CD4-positive, alpha-beta memory T cell (primary cell): ENCODE data around the gene ZDHHC14. TPM values are rescaled to one million over a fixed set of nuclear protein-coding genes. Genes with fewer than 3 reads are reported as not detected.

Source experiments
- CTCF ChIA-PET: fragments of 350-600 bp; sonication (Branson Sonifier 250); formaldehyde crosslinking; loops from one replicate; lab custom pipeline; 2021; ENCODE audit warnings: inconsistent platforms; ENCODE audit not compliant: partially characterized antibody; lab: Charles Lee
- POLR2A ChIA-PET: fragments of 350-600 bp; sonication (Branson Sonifier 250); formaldehyde crosslinking; loops from one replicate; lab custom pipeline; 2021; ENCODE audit not compliant: partially characterized antibody; lab: Charles Lee
- DNase-seq, 5 donors: peaks; one replicate each; pipeline versions ENCODE4 v3.0.0 to v3.0.0-alpha.2; 2020 to 2022; ENCODE audit warnings: mixed read lengths in 1 of 5
- H3K27ac ChIP-seq: one replicate; pipeline ENCODE4 v1.7.0; 2013; ENCODE audit warnings: low read depth, low read length
- H3K27me3 ChIP-seq: 2 replicates; pipeline ENCODE4 v1.7.0; 2013; ENCODE audit warnings: mild to moderate bottlenecking, low read length, moderate library complexity; ENCODE audit not compliant: insufficient read depth
- H3K36me3 ChIP-seq: 2 replicates; pipeline ENCODE4 v1.7.0; 2013; ENCODE audit warnings: mild to moderate bottlenecking, low read length, moderate library complexity; ENCODE audit not compliant: insufficient read depth
- H3K4me1 ChIP-seq: 2 replicates; pipeline ENCODE4 v1.7.0; 2013; ENCODE audit warnings: mild to moderate bottlenecking, low read length, moderate library complexity; ENCODE audit not compliant: insufficient read depth
- H3K4me3 ChIP-seq, 2 donors: one replicate each; pipeline ENCODE4 v1.7.0; 2013; ENCODE audit warnings: low read length in 2 of 2, mild to moderate bottlenecking in 1 of 2
- H3K9me3 ChIP-seq, 2 donors: one replicate each; pipeline ENCODE4 v1.7.0; 2013; ENCODE audit warnings: low read length in 2 of 2, control low read depth in 1 of 2; ENCODE audit not compliant: control insufficient read depth in 1 of 2
- H3K27ac Mint-ChIP-seq, 7 donors: one replicate each; pipeline ENCODE4 v1.8.0; 2020 to 2021; ENCODE audit warnings: mixed read lengths in 7 of 7, mild to moderate bottlenecking in 6 of 7, inconsistent platforms in 3 of 7, moderate library complexity in 3 of 7
- H3K27me3 Mint-ChIP-seq, 2 donors: one replicate each; pipeline ENCODE4 v1.8.0; 2020 to 2021; ENCODE audit warnings: mixed read lengths in 2 of 2
- H3K36me3 Mint-ChIP-seq, 2 donors: one replicate each; pipeline ENCODE4 v1.8.0; 2020 to 2021; ENCODE audit warnings: mixed read lengths in 2 of 2, inconsistent platforms in 1 of 2, mild to moderate bottlenecking in 1 of 2
- H3K4me1 Mint-ChIP-seq, 4 donors: one replicate each; pipeline ENCODE4 v1.8.0; 2020 to 2021; ENCODE audit warnings: mixed read lengths in 4 of 4, mild to moderate bottlenecking in 1 of 4
- H3K4me3 Mint-ChIP-seq, 8 donors: one replicate each; pipeline ENCODE4 v1.8.0; 2020 to 2021; ENCODE audit warnings: mixed read lengths in 8 of 8, mild to moderate bottlenecking in 7 of 8, moderate library complexity in 6 of 8, inconsistent platforms in 3 of 8
- H3K9me3 Mint-ChIP-seq, 8 donors: one replicate each; pipeline ENCODE4 v1.8.0; 2020 to 2021; ENCODE audit warnings: mixed read lengths in 8 of 8, mild to moderate bottlenecking in 5 of 8, inconsistent platforms in 3 of 8, moderate library complexity in 1 of 8
- intact Hi-C: fragments of 100-400 bp; cut with micrococcal nuclease; formaldehyde crosslinking; loops from one replicate; pipeline ENCODE4 v1.15.1; 2023
- polyA plus RNA-seq, 2 donors: library from polyadenylated mRNA; unstranded; fragments of 300-500 nt; fragmentation: Illumina TruSeq; gene quantifications; one replicate each; pipeline ENCODE4 v1.2.3, GENCODE V29; 2021
- total RNA-seq, 2 experiments: library from RNA; stranded (reverse); gene quantifications; one replicate each; pipeline ENCODE4 v1.2.3, GENCODE V29; 2021

Gene ZDHHC14
- total and polyA plus RNA-seq, 4 experiments from 2014 or later: 1.5 to 1.9 (median 1.7) TPM

- no peak overlapping the region for H3K27ac ChIP-seq
Observed at GRCh38 chr6:157546321-157546720, 165.3 kb downstream of the ZDHHC14 start.

DNA sequence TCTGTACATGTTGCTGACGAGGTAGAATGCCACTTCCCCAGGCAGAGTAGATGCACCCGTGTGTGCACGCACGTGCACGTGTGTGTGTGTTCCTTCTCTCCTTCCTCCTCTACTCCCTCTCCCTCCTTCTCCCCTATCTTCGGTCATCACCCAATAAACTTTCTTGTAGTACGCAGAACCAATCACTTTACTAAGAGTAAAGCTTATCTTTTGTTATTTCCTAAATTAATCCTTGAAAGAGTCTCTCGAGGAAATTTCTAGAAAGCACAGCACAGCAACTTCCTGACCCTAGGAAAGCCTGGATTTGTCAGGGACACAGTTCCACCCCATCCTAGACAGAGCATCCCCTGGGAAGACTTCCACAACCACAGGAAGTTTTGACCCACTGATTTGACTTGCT lies 166.1 kb downstream of the ZDHHC14 start:
- POLR2A ChIA-PET: no interaction called here
- CTCF ChIA-PET: no interaction called here
- H3K27ac Mint-ChIP-seq: no peak overlapping the region
- H3K27me3 Mint-ChIP-seq: no peaks in the 10 kb centered on the region
- H3K27me3 ChIP-seq: no peaks in the 10 kb centered on the region
- H3K27ac ChIP-seq: no peak overlapping the region
- H3K9me3 ChIP-seq: no peaks in the 10 kb centered on the region
- no peak overlapping the region for H3K4me3 Mint-ChIP-seq
- no peak for DNase-seq
- peaks cover 0 to 5% (median 0%) of the 10 kb centered on the region in 8 donors for H3K9me3 Mint-ChIP-seq
- peaks cover 9 to 24% (median 17%) of the 10 kb centered on the region in 4 donors for H3K4me1 Mint-ChIP-seq
- intact Hi-C loops: no loop called here
- no peak overlapping the region for H3K4me3 ChIP-seq
- peaks cover 4 to 15% of the 10 kb centered on the region in 2 donors for H3K36me3 Mint-ChIP-seq
- no peaks in the 10 kb centered on the region for H3K36me3 ChIP-seq
- peaks cover 19% of the 10 kb centered on the region for H3K4me1 ChIP-seq

More at GRCh38 chr6:157546321-157546720, 165.3 kb downstream of the ZDHHC14 start:
- Histone ChIP-seq H3K9me3 (no peaks in the 10 kb centered on the region), H3K4me1 (peaks cover 18% of the 10 kb centered on the region), H3K27me3 (no peaks in the 10 kb centered on the region), H3K4me3 (no peak overlapping the region), H3K36me3 (no peaks in the 10 kb centered on the region)
- Mint-ChIP-seq H3K9me3 (peaks cover 0 to 5% (median 0%) of the 10 kb centered on the region in 8 donors), H3K4me1 (peaks cover 9 to 24% (median 17%) of the 10 kb centered on the region in 4 donors), H3K4me3 (no peak overlapping the region), H3K27ac (peak overlapping the region in 1 of 7 donors; percentile 24), H3K27me3 (no peaks in the 10 kb centered on the region), H3K36me3 (peaks cover 4 to 17% of the 10 kb centered on the region in 2 donors)
- CTCF ChIA-PET: no interaction called here
- POLR2A ChIA-PET: no interaction called here
- intact Hi-C loops: no loop called here
- no peak for DNase-seq

DNA sequence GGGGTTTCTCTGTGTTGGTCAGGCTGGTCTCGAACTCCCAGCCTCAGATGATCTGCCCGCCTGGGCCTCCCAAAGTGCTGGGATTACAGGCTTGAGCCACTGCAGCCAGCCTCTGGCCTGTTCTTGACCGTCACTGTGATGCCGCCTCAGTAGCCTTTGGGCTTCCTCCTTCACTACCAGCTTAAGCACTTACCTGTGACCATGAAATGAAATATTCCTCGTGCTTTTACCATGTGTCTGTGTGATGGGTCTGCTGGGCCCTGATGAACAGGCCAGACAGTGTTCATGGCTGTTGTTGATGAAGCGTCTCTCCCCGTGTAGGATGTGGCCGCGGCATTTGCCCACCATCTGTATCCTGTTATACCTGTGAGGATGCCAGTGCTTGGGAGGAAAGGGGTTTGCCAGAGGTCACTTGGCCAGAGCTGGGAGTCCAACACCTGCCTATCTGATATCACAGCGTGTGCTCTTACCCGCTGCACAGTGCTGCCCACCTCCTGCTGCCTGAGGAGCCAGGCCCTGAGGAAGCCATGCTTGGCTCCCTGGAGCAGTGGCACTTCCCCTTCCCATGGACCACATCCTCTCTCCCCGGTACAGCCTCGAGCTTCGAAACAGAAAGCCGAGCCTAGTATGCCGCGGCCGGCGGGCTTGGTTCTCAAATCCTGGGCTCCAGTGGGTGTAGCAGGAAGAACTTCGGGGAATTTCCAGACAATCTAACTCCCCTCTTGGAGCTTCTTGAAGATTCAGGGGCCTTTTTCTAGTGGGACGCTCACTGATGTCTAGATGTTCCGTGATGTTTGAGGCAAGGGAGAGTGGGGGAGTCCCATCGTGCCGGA lies 167.9 kb downstream of the ZDHHC14 start:
- POLR2A ChIA-PET: interaction anchor here (1.2 to 1.8 kb wide), 2 partner anchors 11 to 13 kb away, joined by 3 to 6 read pairs; no protein-coding TSS in a partner anchor
- H3K4me1 Mint-ChIP-seq: peaks cover 9 to 24% (median 17%) of the 10 kb centered on the region in 4 donors
- intact Hi-C loops: no loop called here

GRCh38 chr6:157549468-157549745 lies 168.4 kb downstream of the ZDHHC14 start:
- peaks cover 19% of the 10 kb centered on the region for H3K4me1 ChIP-seq
- H3K27me3 ChIP-seq: no peaks in the 10 kb centered on the region
- ChIA-PET POLR2A (interaction anchor here (0.7 to 1.8 kb wide), 3 partner anchors 11 to 20 kb away, joined by 3 to 6 read pairs (median 3); no protein-coding TSS in a partner anchor), CTCF (no interaction called here)
- DNase-seq: no peak
- no peaks in the 10 kb centered on the region for H3K36me3 ChIP-seq
- no peak overlapping the region for H3K4me3 ChIP-seq
- Mint-ChIP-seq H3K27ac (peak overlapping the region in 2 of 7 donors; percentile 37 to 89), H3K4me3 (peak overlapping the region in 3 of 8 donors; percentile 30 to 41 (median 36)), H3K36me3 (peaks cover 0 to 10% of the 10 kb centered on the region in 2 donors), H3K27me3 (no peaks in the 10 kb centered on the region), H3K9me3 (peaks cover 0 to 5% (median 0%) of the 10 kb centered on the region in 8 donors), H3K4me1 (peaks cover 9 to 24% (median 17%) of the 10 kb centered on the region in 4 donors)
- no peaks in the 10 kb centered on the region for H3K9me3 ChIP-seq
- H3K27ac ChIP-seq: no peak overlapping the region
- intact Hi-C loops: no loop called here

More for the DNA sequence above, 167.9 kb downstream of the ZDHHC14 start:
- Histone ChIP-seq H3K4me1 (peaks cover 19% of the 10 kb centered on the region), H3K4me3 (no peak overlapping the region), H3K9me3 (no peaks in the 10 kb centered on the region), H3K27ac (no peak overlapping the region), H3K36me3 (no peaks in the 10 kb centered on the region), H3K27me3 (no peaks in the 10 kb centered on the region)
- peaks cover 0 to 10% of the 10 kb centered on the region in 2 donors for H3K36me3 Mint-ChIP-seq
- H3K27ac Mint-ChIP-seq: peak overlapping the region in 3 of 7 donors; percentile 14 to 27 (median 19)
- no peak for DNase-seq
- H3K27me3 Mint-ChIP-seq: no peaks in the 10 kb centered on the region
- H3K4me3 Mint-ChIP-seq: peak overlapping the region in 3 of 8 donors; percentile 30 to 41 (median 36)
- CTCF ChIA-PET: no interaction called here
- peaks cover 0 to 5% (median 0%) of the 10 kb centered on the region in 8 donors for H3K9me3 Mint-ChIP-seq

DNA sequence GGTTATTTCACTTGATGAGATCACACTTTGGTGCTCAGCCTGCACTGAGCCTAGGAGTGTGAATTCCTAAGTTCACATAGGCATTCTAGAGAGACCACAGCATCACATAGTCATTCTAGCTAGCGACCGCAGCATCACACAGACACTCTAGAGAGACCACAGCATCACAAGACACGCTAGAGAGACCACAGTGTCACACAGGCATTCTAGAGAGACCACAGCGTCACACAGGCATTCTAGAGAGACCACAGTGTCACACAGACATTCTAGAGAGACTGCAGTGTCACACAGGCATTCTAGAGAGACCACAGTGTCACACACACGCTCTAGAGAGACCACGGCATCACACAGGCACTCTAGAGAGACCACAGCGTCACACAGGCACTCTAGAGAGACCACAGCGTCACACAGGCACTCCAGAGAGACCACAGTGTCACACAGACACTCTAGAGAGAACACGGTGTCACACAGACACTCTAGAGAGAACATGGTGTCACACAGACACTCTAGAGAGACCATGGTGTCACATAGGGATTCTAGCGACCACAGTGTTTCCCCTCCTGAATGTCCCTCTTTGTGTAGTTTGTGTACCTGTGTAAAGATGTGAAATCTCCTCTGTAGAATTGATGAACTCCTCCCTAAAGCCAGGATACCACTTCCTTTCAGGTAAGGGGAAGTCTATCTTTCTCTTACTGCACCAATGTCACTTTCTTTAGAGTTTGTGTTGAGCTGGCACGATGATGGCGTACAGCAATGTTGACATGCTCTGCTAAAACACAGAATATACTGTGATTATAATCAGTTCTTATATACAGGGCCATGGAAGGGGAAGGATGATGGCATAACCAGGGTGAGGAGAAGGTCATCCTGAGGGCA lies 169.4 kb downstream of the ZDHHC14 start:
- Mint-ChIP-seq H3K27ac (peak overlapping the region; percentile 68 to 89 (median 73)), H3K27me3 (no peaks in the 10 kb centered on the region), H3K4me1 (peaks cover 9 to 24% (median 17%) of the 10 kb centered on the region in 4 donors), H3K36me3 (peaks cover 0 to 4% of the 10 kb centered on the region in 2 donors), H3K9me3 (peaks cover 0 to 2% (median 0%) of the 10 kb centered on the region in 8 donors), H3K4me3 (peak overlapping the region in 2 of 8 donors; percentile 3 to 49)
- intact Hi-C loops: no loop called here
- H3K4me1 ChIP-seq: peaks cover 19% of the 10 kb centered on the region
- H3K27ac ChIP-seq: no peak overlapping the region
- H3K4me3 ChIP-seq: no peak overlapping the region
- DNase-seq: peak; percentile 16 to 51 (median 45)
- H3K9me3 ChIP-seq: no peaks in the 10 kb centered on the region
- no peaks in the 10 kb centered on the region for H3K27me3 ChIP-seq
- no peaks in the 10 kb centered on the region for H3K36me3 ChIP-seq
- ChIA-PET POLR2A (interaction anchor here (0.7 to 1.8 kb wide), 5 partner anchors 11 to 21 kb away, joined by 3 to 6 read pairs (median 3); no protein-coding TSS in a partner anchor), CTCF (interaction anchor here (0.6 kb wide), 1 partner anchor 19 kb away, joined by 3 read pairs; no protein-coding TSS in a partner anchor)

- intact Hi-C loops: no loop called here
- POLR2A ChIA-PET: interaction anchor here (0.7 to 1.0 kb wide), 2 partner anchors 10 to 20 kb away, joined by 3 read pairs; no protein-coding TSS in a partner anchor
- Histone ChIP-seq H3K27ac (no peak overlapping the region), H3K36me3 (no peaks in the 10 kb centered on the region), H3K4me1 (peaks cover 19% of the 10 kb centered on the region), H3K27me3 (no peaks in the 10 kb centered on the region), H3K9me3 (no peaks in the 10 kb centered on the region), H3K4me3 (no peak overlapping the region)
- DNase-seq: no peak
- Mint-ChIP-seq H3K4me1 (peaks cover 9 to 24% (median 17%) of the 10 kb centered on the region in 4 donors), H3K9me3 (no peaks in the 10 kb centered on the region), H3K4me3 (peak overlapping the region in 1 of 8 donors; percentile 49), H3K36me3 (no peaks in the 10 kb centered on the region), H3K27ac (peak overlapping the region in 4 of 7 donors; percentile 70 to 89 (median 80)), H3K27me3 (no peaks in the 10 kb centered on the region)
- CTCF ChIA-PET: interaction anchor here (0.6 kb wide), 1 partner anchor 18 kb away, joined by 3 read pairs; no protein-coding TSS in a partner anchor
Observed at GRCh38 chr6:157551041-157551832, 170.2 kb downstream of the ZDHHC14 start.
